Activated CD4-positive, alpha-beta T cell treated with anti-CD3 and anti-CD28 coated beads, Interleukin-2, amount 10 ng/mL, durations not matched to agents 24 days and 14 days (primary cell): Measurements from ENCODE around the gene RETREG1. TPM values are rescaled to one million over a fixed set of nuclear protein-coding genes. Genes with fewer than 3 reads are reported as not detected.

ENCODE experiments used
- DNase-seq: peaks from one replicate; pipeline ENCODE4 v3.0.0; 2022
- H3K27ac Mint-ChIP-seq: one replicate; pipeline ENCODE4 v1.8.0; 2022; ENCODE audit warnings: mild to moderate bottlenecking, mixed read lengths
- H3K27me3 Mint-ChIP-seq: one replicate; pipeline ENCODE4 v1.8.0; 2022; ENCODE audit warnings: mixed read lengths
- H3K36me3 Mint-ChIP-seq: one replicate; pipeline ENCODE4 v1.8.0; 2022; ENCODE audit warnings: low read depth, mild to moderate bottlenecking, mixed read lengths
- H3K4me1 Mint-ChIP-seq: one replicate; pipeline ENCODE4 v1.8.0; 2021; ENCODE audit warnings: mixed read lengths
- H3K4me3 Mint-ChIP-seq: one replicate; pipeline ENCODE4 v1.8.0; 2022; ENCODE audit warnings: mild to moderate bottlenecking, moderate library complexity, mixed read lengths
- H3K9me3 Mint-ChIP-seq: one replicate; pipeline ENCODE4 v1.8.0; 2021; ENCODE audit warnings: mixed read lengths
- intact Hi-C: fragments of 100-400 bp; cut with micrococcal nuclease; formaldehyde crosslinking; loops from one replicate; pipeline ENCODE4 v1.15.1; 2023
- total RNA-seq: library from RNA; stranded (reverse); gene quantifications from 2 replicates; pipeline ENCODE4 v1.2.3, GENCODE V29; 2022

Gene RETREG1
- total RNA-seq, 1 donor from 2014 or later, result 21.1 TPM

GRCh38 chr5:16427587-16427986 lies 189.2 kb downstream of the RETREG1 start:
- no peak for DNase-seq
- Mint-ChIP-seq H3K4me3 (no peak overlapping the region), H3K27ac (no peak overlapping the region), H3K36me3 (no peaks in the 10 kb centered on the region), H3K9me3 (peaks cover 4% of the 10 kb centered on the region), H3K4me1 (no peaks in the 10 kb centered on the region), H3K27me3 (peaks cover 7% of the 10 kb centered on the region)
- intact Hi-C loops, result no loop called here

Other genes starting within 250 kb of the RETREG1 start
- 40.7 and 43.0 TPM in 2 replicates for gene ZNF622, start 151.2 kb downstream of the RETREG1 start, total RNA-seq